K562 (cell line): ENCODE measurements around the gene PTRH2. TPM values are rescaled to one million over a fixed set of nuclear protein-coding genes. Genes with fewer than 3 reads are reported as not detected.
A peak's percentile ranks its signal among the peaks of the same experiment; 100 is the strongest.

Source experiments
- BCOR ChIP-seq: fragments of 450-650 bp; IDR thresholded peaks from 2 replicates; pipeline ENCODE4 v1.6.1; 2016
- BDP1 ChIP-seq: IDR thresholded peaks from 3 replicates; pipeline ENCODE4 v1.6.1; 2011; ENCODE audit not compliant: insufficient read length, insufficient read depth
- CREB3L1 ChIP-seq: fragments of 450-650 bp; IDR thresholded peaks from 2 replicates; pipeline ENCODE4 v1.6.1; 2014; ENCODE audit warnings: low read depth, mild to moderate bottlenecking, moderate library complexity, borderline replicate concordance
- CTBP1 ChIP-seq: fragments of 450-650 bp; IDR thresholded peaks from 2 replicates; pipeline ENCODE4 v1.6.1; 2016; ENCODE audit warnings: borderline replicate concordance
- DNMT1 ChIP-seq: fragments of 450-650 bp; IDR thresholded peaks from 2 replicates; pipeline ENCODE4 v1.6.1; 2016; ENCODE audit warnings: antibody characterized with exemption, mild to moderate bottlenecking
- IRF1 ChIP-seq: sonication (generic); formaldehyde crosslinking; IDR thresholded peaks from 2 replicates; pipeline ENCODE4 v1.8.0; 2022; ENCODE audit warnings: missing genetic modification reagents, mild to moderate bottlenecking, borderline replicate concordance
- LARP7 ChIP-seq: fragments of 450-650 bp; IDR thresholded peaks from 2 replicates; pipeline ENCODE4 v1.6.1; 2016
- MITF ChIP-seq: IDR thresholded peaks from 2 replicates; pipeline ENCODE4 v1.6.1; 2014; ENCODE audit warnings: antibody characterized with exemption
- MXD1 ChIP-seq: fragments of 250-450 bp; sonication (Bioruptor Pico); IDR thresholded peaks from 2 replicates; pipeline ENCODE4 v1.8.0; 2021; ENCODE audit warnings: borderline replicate concordance, mild to moderate bottlenecking, moderate library complexity; ENCODE audit not compliant: poor library complexity, severe bottlenecking
- NUFIP1 ChIP-seq: fragments of 450-650 bp; IDR thresholded peaks from 2 replicates; pipeline ENCODE4 v1.6.1; 2018; ENCODE audit not compliant: partially characterized antibody
- RBBP5 ChIP-seq: fragments of 200-600 bp; sonication (generic); IDR thresholded peaks from 2 replicates; pipeline ENCODE4 v1.6.1; 2012; ENCODE audit warnings: borderline replicate concordance, mild to moderate bottlenecking, low read length, control low read depth, inconsistent platforms; ENCODE audit not compliant: insufficient read depth, poor library complexity, severe bottlenecking
- SMAD2 ChIP-seq: fragments of 150-350 bp; IDR thresholded peaks from 2 replicates; pipeline ENCODE4 v1.6.1; 2014; ENCODE audit warnings: low read depth, mild to moderate bottlenecking, low read length
- SMAD3 ChIP-seq: fragments of 450-650 bp; formaldehyde crosslinking; conservative IDR thresholded peaks from 2 replicates; pipeline ENCODE4 v1.4.0; 2020; ENCODE audit warnings: mild to moderate bottlenecking
- TGIF2 ChIP-seq: sonication (generic); formaldehyde crosslinking; IDR thresholded peaks from 2 replicates; pipeline ENCODE4 v1.8.1; 2022; ENCODE audit warnings: mild to moderate bottlenecking, missing genetic modification reagents, moderate library complexity
- U2AF1 ChIP-seq: fragments of 200-400 bp; formaldehyde crosslinking; optimal IDR thresholded peaks from 2 replicates; pipeline ENCODE3; 2017; ENCODE audit warnings: mild to moderate bottlenecking, low read depth, low read length, moderate library complexity
- ZKSCAN1 ChIP-seq: fragments of 150-350 bp; IDR thresholded peaks from 2 replicates; pipeline ENCODE4 v1.6.1; 2016; ENCODE audit warnings: low read depth, low read length
- ZKSCAN8 ChIP-seq: fragments of 200-800 bp; sonication (Bioruptor generic); IDR thresholded peaks from 2 replicates; pipeline ENCODE4 v1.6.1; 2016; ENCODE audit warnings: missing genetic modification characterization, missing compliant biosample characterization
- ZSCAN32 ChIP-seq: fragments of 450-650 bp; formaldehyde crosslinking; IDR thresholded peaks from 2 replicates; pipeline ENCODE4 v1.4.0; 2020; ENCODE audit warnings: mild to moderate bottlenecking, moderate library complexity
- ZZZ3 ChIP-seq: fragments of 450-650 bp; IDR thresholded peaks from 2 replicates; pipeline ENCODE4 v1.6.1; 2016; ENCODE audit warnings: antibody characterized with exemption, mild to moderate bottlenecking, moderate library complexity
- polyA plus RNA-seq, 8 experiments: library from polyadenylated mRNA; depleted of rRNA in 4 of 8; stranded (reverse) in 5 of 8; unstranded in 3 of 8; fragments of >200 nt; fragmentation: Nextera tagmentation in 2 of 8; fragmentation: Illumina TruSeq in 1 of 8; extraction: Ambion mirVana in 2 of 8; extraction: Trizol in 1 of 8; gene quantifications; 2 replicates each; pipeline versions ENCODE4 v1.2.1 to v1.2.3, GENCODE V29; 2011 to 2014; ENCODE audit warnings: inconsistent platforms in 1 of 8, missing spikeins in 1 of 8
- total RNA-seq, 7 experiments: library from RNA; depleted of rRNA in 6 of 7; stranded (reverse); fragments of >200 nt in 6 of 7; fragmentation: Illumina TruSeq in 2 of 7; extraction: Trizol in 2 of 7; gene quantifications; 2 replicates each; pipeline versions ENCODE4 v1.2.1 to v1.2.3, GENCODE V29; 2011 to 2021; ENCODE audit warnings: low replicate concordance in 1 of 7
- TF ChIP-seq, protein P1 (sequence below): sonication (generic); formaldehyde crosslinking; IDR thresholded peaks from 2 replicates; pipeline ENCODE4 v1.8.1; 2023; ENCODE audit warnings: mild to moderate bottlenecking, missing genetic modification reagents, moderate library complexity
- TF ChIP-seq, protein P2 (sequence below): fragments of 450-650 bp; formaldehyde crosslinking; IDR thresholded peaks from 2 replicates; pipeline ENCODE4 v1.4.0; 2022; ENCODE audit warnings: missing genetic modification characterization

Gene PTRH2
- total and polyA plus RNA-seq, 9 of the 15 experiments (the other 6 are each of a cell fraction or from before 2014, with no cell fraction given), result 53.1 to 210 (median 126) TPM

- TF ChIP-seq, protein P1, sequence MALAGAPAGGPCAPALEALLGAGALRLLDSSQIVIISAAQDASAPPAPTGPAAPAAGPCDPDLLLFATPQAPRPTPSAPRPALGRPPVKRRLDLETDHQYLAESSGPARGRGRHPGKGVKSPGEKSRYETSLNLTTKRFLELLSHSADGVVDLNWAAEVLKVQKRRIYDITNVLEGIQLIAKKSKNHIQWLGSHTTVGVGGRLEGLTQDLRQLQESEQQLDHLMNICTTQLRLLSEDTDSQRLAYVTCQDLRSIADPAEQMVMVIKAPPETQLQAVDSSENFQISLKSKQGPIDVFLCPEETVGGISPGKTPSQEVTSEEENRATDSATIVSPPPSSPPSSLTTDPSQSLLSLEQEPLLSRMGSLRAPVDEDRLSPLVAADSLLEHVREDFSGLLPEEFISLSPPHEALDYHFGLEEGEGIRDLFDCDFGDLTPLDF (CRISPR knock-in tag), result no peak
- TF ChIP-seq BCOR (no peak), IRF1 (CRISPR knock-in tag) (no peak), MXD1 (no peak), DNMT1 (no peak), CTBP1 (peak; percentile 58), NUFIP1 (no peak), RBBP5 (no peak), SMAD2 (no peak), CREB3L1 (no peak), ZKSCAN8 (CRISPR knock-in tag) (no peak), ZZZ3 (no peak), TGIF2 (no peak), BDP1 (no peak), ZSCAN32 (CRISPR knock-in tag) (peak; percentile 94), MITF (no peak), U2AF1 (no peak), SMAD3 (CRISPR knock-in tag) (no peak), LARP7 (no peak), ZKSCAN1 (no peak)
- TF ChIP-seq, protein P2, sequence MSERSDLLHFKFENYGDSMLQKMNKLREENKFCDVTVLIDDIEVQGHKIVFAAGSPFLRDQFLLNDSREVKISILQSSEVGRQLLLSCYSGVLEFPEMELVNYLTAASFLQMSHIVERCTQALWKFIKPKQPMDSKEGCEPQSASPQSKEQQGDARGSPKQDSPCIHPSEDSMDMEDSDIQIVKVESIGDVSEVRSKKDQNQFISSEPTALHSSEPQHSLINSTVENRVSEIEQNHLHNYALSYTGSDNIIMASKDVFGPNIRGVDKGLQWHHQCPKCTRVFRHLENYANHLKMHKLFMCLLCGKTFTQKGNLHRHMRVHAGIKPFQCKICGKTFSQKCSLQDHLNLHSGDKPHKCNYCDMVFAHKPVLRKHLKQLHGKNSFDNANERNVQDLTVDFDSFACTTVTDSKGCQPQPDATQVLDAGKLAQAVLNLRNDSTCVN, result no peak
These were observed 11.1 kb downstream of the PTRH2 start (continued) for GRCh38 chr17:59695945-59696681.
